Muscle layer of colon (tissue), 2 donors: Measurements from ENCODE around the gene TNFSF8.

ENCODE experiments used
- H3K27ac ChIP-seq: one replicate; pipeline ENCODE4 v1.7.0; 2013; ENCODE audit warnings: low read depth, mild to moderate bottlenecking, low read length, moderate library complexity
- H3K27me3 ChIP-seq, 2 donors: one replicate each; pipeline ENCODE4 v1.7.0; 2013; ENCODE audit warnings: low read length in 2 of 2, mild to moderate bottlenecking in 2 of 2; ENCODE audit not compliant: insufficient read depth in 2 of 2, control insufficient read depth in 1 of 2
- H3K36me3 ChIP-seq: one replicate; pipeline ENCODE4 v1.7.0; 2013; ENCODE audit warnings: mild to moderate bottlenecking, low read length; ENCODE audit not compliant: insufficient read depth
- H3K4me1 ChIP-seq: one replicate; pipeline ENCODE4 v1.7.0; 2013; ENCODE audit warnings: mild to moderate bottlenecking, low read length; ENCODE audit not compliant: insufficient read depth
- H3K4me3 ChIP-seq, 2 donors: one replicate each; pipeline ENCODE4 v1.7.0; 2013; ENCODE audit warnings: low read length in 2 of 2, low read depth in 1 of 2, mild to moderate bottlenecking in 1 of 2, moderate library complexity in 1 of 2
- H3K9ac ChIP-seq: one replicate; pipeline ENCODE4 v1.7.0; 2013; ENCODE audit warnings: low read length
- H3K9me3 ChIP-seq: one replicate; pipeline ENCODE4 v1.7.0; 2013; ENCODE audit warnings: mild to moderate bottlenecking, low read length
- donor health status: abdominal sarcoma.
- donor health status: Adenocarcinoma of cecum.

Gene TNFSF8

GRCh38 chr9:114930056-114930812, at the start of gene TNFSF8:
Gene TNFSF8, minus strand, starts transcription at chr9:114930591. Its CDS starts 288 bp downstream, at chr9:114930303.
- Histone ChIP-seq H3K27me3 (no peaks in the 10 kb centered on the region), H3K4me3 (no peak within 1 kb of the TSS), H3K36me3 (no peaks in the 10 kb centered on the region), H3K9me3 (no peaks in the 10 kb centered on the region), H3K4me1 (no peaks in the 10 kb centered on the region), H3K27ac (no peak within 1 kb of the TSS), H3K9ac (no peak within 1 kb of the TSS)

GRCh38 chr9:114973216-114973615, 42.8 kb upstream of the TNFSF8 start:
- Histone ChIP-seq H3K4me3 (no peak overlapping the region), H3K9me3 (no peaks in the 10 kb centered on the region)

GRCh38 chr9:114972510-114973136, 42.2 kb upstream of the TNFSF8 start:
- Histone ChIP-seq H3K27ac (no peak overlapping the region), H3K4me1 (no peaks in the 10 kb centered on the region), H3K9me3 (no peaks in the 10 kb centered on the region), H3K27me3 (no peaks in the 10 kb centered on the region), H3K4me3 (no peak overlapping the region), H3K36me3 (no peaks in the 10 kb centered on the region), H3K9ac (no peak overlapping the region)

More at GRCh38 chr9:114973216-114973615, 42.8 kb upstream of the TNFSF8 start:
- H3K27ac ChIP-seq: no peak overlapping the region
- no peaks in the 10 kb centered on the region for H3K27me3 ChIP-seq
- no peaks in the 10 kb centered on the region for H3K4me1 ChIP-seq
- no peak overlapping the region for H3K9ac ChIP-seq
- H3K36me3 ChIP-seq: no peaks in the 10 kb centered on the region

GRCh38 chr9:114969269-114969668, 38.9 kb upstream of the TNFSF8 start:
- Histone ChIP-seq H3K4me1 (no peaks in the 10 kb centered on the region), H3K27me3 (no peaks in the 10 kb centered on the region), H3K9ac (no peak overlapping the region), H3K9me3 (no peaks in the 10 kb centered on the region), H3K36me3 (no peaks in the 10 kb centered on the region), H3K27ac (no peak overlapping the region), H3K4me3 (no peak overlapping the region)

- H3K27ac ChIP-seq: no peak overlapping the region
Measured at GRCh38 chr9:114968671-114969070, 38.3 kb upstream of the TNFSF8 start.

GRCh38 chr9:114965564-114965963, 35.2 kb upstream of the TNFSF8 start:
- Histone ChIP-seq H3K9ac (no peak overlapping the region), H3K27me3 (no peaks in the 10 kb centered on the region), H3K27ac (no peak overlapping the region)

More at GRCh38 chr9:114968671-114969070, 38.3 kb upstream of the TNFSF8 start:
- no peaks in the 10 kb centered on the region for H3K9me3 ChIP-seq
- H3K27me3 ChIP-seq: no peaks in the 10 kb centered on the region
- H3K4me3 ChIP-seq: no peak overlapping the region
- H3K36me3 ChIP-seq: no peaks in the 10 kb centered on the region
- H3K9ac ChIP-seq: no peak overlapping the region
- H3K4me1 ChIP-seq: no peaks in the 10 kb centered on the region

GRCh38 chr9:114962809-114963208, 32.4 kb upstream of the TNFSF8 start:
- no peak overlapping the region for H3K27ac ChIP-seq
- H3K9ac ChIP-seq: no peak overlapping the region
- no peaks in the 10 kb centered on the region for H3K36me3 ChIP-seq
- no peaks in the 10 kb centered on the region for H3K27me3 ChIP-seq
- no peak overlapping the region for H3K4me3 ChIP-seq
- peaks cover 4% of the 10 kb centered on the region for H3K4me1 ChIP-seq
- no peaks in the 10 kb centered on the region for H3K9me3 ChIP-seq

More at GRCh38 chr9:114965564-114965963, 35.2 kb upstream of the TNFSF8 start:
- no peaks in the 10 kb centered on the region for H3K36me3 ChIP-seq
- H3K9me3 ChIP-seq: no peaks in the 10 kb centered on the region
- no peaks in the 10 kb centered on the region for H3K4me1 ChIP-seq
- H3K4me3 ChIP-seq: no peak overlapping the region

- peaks cover 7% of the 10 kb centered on the region for H3K4me1 ChIP-seq
- H3K27ac ChIP-seq: no peak overlapping the region
- no peaks in the 10 kb centered on the region for H3K36me3 ChIP-seq
- no peaks in the 10 kb centered on the region for H3K9me3 ChIP-seq
- no peaks in the 10 kb centered on the region for H3K27me3 ChIP-seq
- H3K9ac ChIP-seq: no peak overlapping the region
- no peak overlapping the region for H3K4me3 ChIP-seq
Measured at GRCh38 chr9:114960276-114960675, 29.9 kb upstream of the TNFSF8 start.

- Histone ChIP-seq H3K27ac (no peak overlapping the region), H3K4me3 (no peak overlapping the region), H3K9me3 (no peaks in the 10 kb centered on the region), H3K27me3 (no peaks in the 10 kb centered on the region), H3K9ac (no peak overlapping the region), H3K4me1 (peaks cover 7% of the 10 kb centered on the region), H3K36me3 (no peaks in the 10 kb centered on the region)
Measured at GRCh38 chr9:114958844-114959235, 28.4 kb upstream of the TNFSF8 start.

- Histone ChIP-seq H3K27ac (no peak overlapping the region), H3K4me1 (peaks cover 7% of the 10 kb centered on the region), H3K36me3 (no peaks in the 10 kb centered on the region), H3K4me3 (no peak overlapping the region), H3K9ac (no peak overlapping the region), H3K27me3 (no peaks in the 10 kb centered on the region), H3K9me3 (no peaks in the 10 kb centered on the region)
Measured at GRCh38 chr9:114958021-114958843, 27.8 kb upstream of the TNFSF8 start.

- no peaks in the 10 kb centered on the region for H3K9me3 ChIP-seq
- no peak overlapping the region for H3K9ac ChIP-seq
- H3K4me3 ChIP-seq: no peak overlapping the region
- H3K36me3 ChIP-seq: no peaks in the 10 kb centered on the region
- no peak overlapping the region for H3K27ac ChIP-seq
- H3K4me1 ChIP-seq: peaks cover 7% of the 10 kb centered on the region
- H3K27me3 ChIP-seq: no peaks in the 10 kb centered on the region
Measured at GRCh38 chr9:114957558-114957957, 27.2 kb upstream of the TNFSF8 start.
